ENCODE measurements around the gene CASR. TPM values are rescaled to one million over a fixed set of nuclear protein-coding genes. Genes with fewer than 3 reads are reported as not detected.

The CASR gene
- total and polyA plus RNA-seq, 8 donors: 0.04 to 0.24 (median 0.13) TPM; not detected in 1

- Histone ChIP-seq H3K27ac (no peak overlapping the region), H3K27me3 (peaks cover 0 to 5% of the 10 kb centered on the region in 2 donors), H3K36me3 (no peaks in the 10 kb centered on the region), H3K9me3 (no peaks in the 10 kb centered on the region), H3K4me1 (peaks cover 0 to 8% of the 10 kb centered on the region in 2 donors), H3K4me3 (no peak overlapping the region)
- intact Hi-C loops (cut with DNase I): no loop called here
- TF ChIP-seq, protein P1, sequence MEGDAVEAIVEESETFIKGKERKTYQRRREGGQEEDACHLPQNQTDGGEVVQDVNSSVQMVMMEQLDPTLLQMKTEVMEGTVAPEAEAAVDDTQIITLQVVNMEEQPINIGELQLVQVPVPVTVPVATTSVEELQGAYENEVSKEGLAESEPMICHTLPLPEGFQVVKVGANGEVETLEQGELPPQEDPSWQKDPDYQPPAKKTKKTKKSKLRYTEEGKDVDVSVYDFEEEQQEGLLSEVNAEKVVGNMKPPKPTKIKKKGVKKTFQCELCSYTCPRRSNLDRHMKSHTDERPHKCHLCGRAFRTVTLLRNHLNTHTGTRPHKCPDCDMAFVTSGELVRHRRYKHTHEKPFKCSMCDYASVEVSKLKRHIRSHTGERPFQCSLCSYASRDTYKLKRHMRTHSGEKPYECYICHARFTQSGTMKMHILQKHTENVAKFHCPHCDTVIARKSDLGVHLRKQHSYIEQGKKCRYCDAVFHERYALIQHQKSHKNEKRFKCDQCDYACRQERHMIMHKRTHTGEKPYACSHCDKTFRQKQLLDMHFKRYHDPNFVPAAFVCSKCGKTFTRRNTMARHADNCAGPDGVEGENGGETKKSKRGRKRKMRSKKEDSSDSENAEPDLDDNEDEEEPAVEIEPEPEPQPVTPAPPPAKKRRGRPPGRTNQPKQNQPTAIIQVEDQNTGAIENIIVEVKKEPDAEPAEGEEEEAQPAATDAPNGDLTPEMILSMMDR (IDR thresholded peaks at IDR 0.05): no peak
- no peak for DNase-seq
- ATAC-seq: no peak
These were observed 85.0 kb downstream of the CASR start for GRCh38 chr3:122268257-122269024.

- Histone ChIP-seq H3K27ac (no peak overlapping the region), H3K4me1 (peaks cover 0 to 13% of the 10 kb centered on the region in 2 donors), H3K36me3 (no peaks in the 10 kb centered on the region), H3K9me3 (no peaks in the 10 kb centered on the region), H3K27me3 (peaks cover 0 to 4% of the 10 kb centered on the region in 2 donors), H3K4me3 (no peak overlapping the region)
- ATAC-seq (no peak), DNase-seq (no peak)
- TF ChIP-seq, protein P1 (IDR thresholded peaks at IDR 0.05): no peak
- intact Hi-C loops (cut with DNase I): no loop called here
These were observed 85.6 kb downstream of the CASR start for GRCh38 chr3:122269045-122269444.

- Histone ChIP-seq H3K27me3 (no peaks in the 10 kb centered on the region), H3K4me1 (peaks cover 0 to 14% of the 10 kb centered on the region in 2 donors), H3K36me3 (no peaks in the 10 kb centered on the region)
These were observed 87.9 kb downstream of the CASR start for GRCh38 chr3:122271246-122271898.

GRCh38 chr3:122272879-122273278 is 89.4 kb downstream of the CASR start:
- no peak for DNase-seq
- no peak for ATAC-seq
- TF ChIP-seq, protein P1 (IDR thresholded peaks at IDR 0.05): no peak
- Histone ChIP-seq H3K4me1 (peaks cover 0 to 14% of the 10 kb centered on the region in 2 donors), H3K4me3 (no peak overlapping the region), H3K27ac (no peak overlapping the region), H3K9me3 (no peaks in the 10 kb centered on the region), H3K27me3 (no peaks in the 10 kb centered on the region), H3K36me3 (no peaks in the 10 kb centered on the region)
- intact Hi-C loops (cut with DNase I): no loop called here

More at GRCh38 chr3:122271246-122271898, 87.9 kb downstream of the CASR start:
- intact Hi-C loops (cut with DNase I): no loop called here
- Histone ChIP-seq H3K9me3 (no peaks in the 10 kb centered on the region), H3K4me3 (no peak overlapping the region), H3K27ac (no peak overlapping the region)
- no peak for DNase-seq
- TF ChIP-seq, protein P1 (IDR thresholded peaks at IDR 0.05): no peak
- ATAC-seq: no peak

GRCh38 chr3:122273498-122273897 is 90.0 kb downstream of the CASR start:
- DNase-seq (no peak), ATAC-seq (no peak)
- no peak overlapping the region for H3K27ac ChIP-seq
- no peak overlapping the region for H3K4me3 ChIP-seq
- no peaks in the 10 kb centered on the region for H3K36me3 ChIP-seq
- TF ChIP-seq, protein P1 (IDR thresholded peaks at IDR 0.05): no peak
- H3K27me3 ChIP-seq: no peaks in the 10 kb centered on the region
- intact Hi-C loops (cut with DNase I): no loop called here
- no peaks in the 10 kb centered on the region for H3K9me3 ChIP-seq
- H3K4me1 ChIP-seq: peaks cover 0 to 14% of the 10 kb centered on the region in 2 donors
